GM19395 (cell line): ENCODE results near the gene METTL5.
"Not testable (repeated sequence)": the region's sequence is repeated elsewhere in the genome, so short reads cannot be mapped to it uniquely, and the experiment has no call there.

Experiments used
- ATAC-seq: cut with Tn5 transposase; IDR thresholded peaks from one replicate; pipeline ENCODE4 v1.9.1; 2021; ENCODE audit warnings: mild to moderate bottlenecking, moderate library complexity; ENCODE audit not compliant: unreplicated experiment

METTL5 gene

DNA sequence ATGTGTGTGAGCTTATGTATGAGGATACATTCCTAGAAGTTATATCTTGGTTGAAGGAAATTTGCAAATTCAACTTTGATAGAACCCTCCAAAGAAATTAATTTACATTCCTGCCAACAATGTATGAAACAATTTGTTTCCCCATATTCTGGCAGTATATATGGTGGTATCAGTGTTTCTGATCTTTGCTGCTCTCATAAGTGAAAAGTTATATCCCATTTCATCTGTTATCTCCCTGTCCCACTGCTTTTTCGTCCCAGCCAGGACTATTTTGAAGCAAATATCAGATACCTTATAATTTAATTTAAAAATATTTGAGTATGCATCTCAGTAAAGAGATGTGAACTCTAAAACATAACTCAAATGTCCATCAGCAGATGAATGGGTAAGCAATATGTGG is 9.7 kb upstream of the METTL5 start:
- no peak for ATAC-seq

DNA sequence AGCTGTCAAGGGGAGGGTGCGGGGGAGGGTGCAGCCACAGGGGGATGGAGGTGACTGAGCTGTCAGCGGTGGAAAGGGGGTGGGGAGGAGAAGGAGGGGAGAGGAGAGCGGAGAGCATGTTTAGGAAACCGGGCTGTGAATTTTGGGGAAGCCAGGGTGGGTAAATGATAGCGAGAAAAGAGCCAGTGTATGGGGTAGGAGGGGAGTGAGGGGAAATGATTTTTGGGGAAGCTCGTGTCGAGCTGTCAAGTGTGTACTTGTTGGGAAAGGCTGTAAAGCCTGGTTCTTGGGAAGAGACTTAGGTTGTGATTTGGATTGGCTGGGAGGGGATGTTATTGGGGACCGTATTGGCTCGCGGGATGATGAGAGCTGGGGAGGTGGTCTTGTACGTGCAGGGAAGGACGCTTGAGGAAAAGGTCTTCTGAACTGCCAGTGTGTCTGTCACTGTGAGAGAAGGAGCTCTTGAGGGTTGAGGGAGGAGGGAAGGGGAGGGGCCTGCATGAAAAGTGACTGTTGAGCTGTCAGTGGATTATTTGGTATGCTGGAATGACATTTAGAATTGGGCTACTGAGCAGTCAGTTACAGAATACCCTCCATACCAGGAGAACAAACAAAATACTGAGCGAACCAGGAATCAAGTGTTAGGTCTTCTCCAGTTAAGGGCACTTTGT is 3.6 kb upstream of the METTL5 start:
- ATAC-seq, result peak; percentile 7

DNA sequence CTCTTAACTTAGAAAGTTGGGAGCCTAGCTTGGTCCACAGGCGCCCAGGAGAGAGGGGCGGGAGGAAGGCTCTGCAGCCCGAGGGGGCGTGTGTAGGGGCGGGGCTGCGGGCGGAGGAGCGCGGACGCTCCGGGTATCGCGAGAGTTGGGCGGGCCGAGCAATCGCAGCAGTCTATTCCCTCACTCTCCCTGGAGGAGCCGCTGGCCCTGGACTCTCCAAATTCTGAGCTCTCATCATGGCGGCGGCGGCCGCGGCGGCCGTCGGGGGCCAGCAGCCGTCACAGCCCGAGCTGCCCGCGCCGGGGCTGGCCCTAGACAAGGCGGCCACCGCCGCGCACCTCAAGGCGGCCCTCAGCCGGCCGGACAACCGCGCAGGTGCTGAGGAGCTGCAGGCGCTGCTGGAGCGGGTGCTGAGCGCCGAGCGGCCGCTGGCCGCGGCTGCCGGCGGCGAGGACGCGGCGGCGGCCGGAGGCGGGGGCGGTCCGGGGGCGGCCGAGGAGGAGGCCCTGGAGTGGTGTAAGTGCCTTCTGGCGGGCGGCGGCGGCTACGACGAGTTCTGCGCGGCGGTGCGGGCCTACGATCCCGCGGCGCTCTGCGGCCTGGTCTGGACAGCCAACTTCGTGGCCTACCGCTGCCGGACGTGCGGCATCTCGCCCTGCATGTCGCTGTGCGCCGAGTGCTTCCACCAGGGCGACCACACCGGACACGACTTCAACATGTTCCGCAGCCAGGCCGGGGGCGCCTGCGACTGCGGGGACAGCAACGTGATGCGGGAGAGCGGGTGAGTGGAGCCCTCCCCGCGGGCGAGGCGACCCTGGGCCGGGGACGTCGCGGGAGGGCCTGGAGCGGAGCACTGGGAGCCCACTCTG is 2.8 kb upstream of the METTL5 start, which contains the start of gene UBR3:
Gene UBR3 (plus strand): TSS at position 183 of the 869 bp plus-strand sequence. CDS start 54 bp downstream, at position 237.
- peak; percentile 87 for ATAC-seq

DNA sequence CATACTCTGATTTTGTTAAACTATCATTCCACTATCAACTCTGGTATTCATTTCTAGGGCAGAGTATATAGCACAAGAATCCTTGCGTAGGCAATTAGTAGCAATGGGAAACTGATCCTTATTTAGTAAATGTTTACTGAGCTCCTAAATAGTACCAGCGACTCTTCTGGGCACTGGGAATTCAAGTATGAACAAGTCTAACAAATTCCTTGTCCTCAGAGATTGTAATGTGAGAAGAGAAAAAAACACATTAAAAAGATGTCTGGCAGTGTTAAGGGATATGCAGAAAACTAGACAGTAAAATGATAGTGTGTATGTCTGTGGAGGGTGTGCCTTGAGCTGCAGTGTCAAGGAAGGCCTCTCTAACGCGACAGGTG is 721 bp downstream of the METTL5 start:
- no peak for ATAC-seq

DNA sequence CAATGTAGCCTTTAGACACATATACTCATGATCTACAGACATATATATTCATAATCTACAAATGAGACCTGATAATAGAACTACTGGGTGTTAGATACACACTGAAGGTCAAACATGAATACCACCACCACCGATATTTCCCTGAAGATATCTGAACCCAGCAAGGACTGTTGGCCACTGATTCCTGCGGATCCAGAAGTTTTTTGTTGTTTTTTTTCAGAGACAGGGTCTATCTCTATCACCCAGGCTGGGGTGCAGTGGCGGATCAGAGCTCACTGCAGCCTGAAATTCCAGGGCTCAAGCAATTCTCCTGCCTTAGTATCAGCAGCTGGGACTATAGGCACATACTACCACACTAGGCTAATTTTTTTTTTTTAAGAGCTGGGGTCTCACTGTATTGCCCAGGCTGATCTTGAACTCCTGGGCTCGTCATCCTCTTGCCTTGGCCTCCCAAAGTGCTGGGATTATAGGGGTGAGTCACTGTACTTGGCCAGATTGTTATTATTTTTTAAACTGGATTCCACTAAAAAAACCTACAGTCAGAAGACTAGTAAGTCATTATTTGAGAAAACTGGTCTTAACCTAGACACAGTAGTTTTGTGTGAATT is 1.8 kb downstream of the METTL5 start:
- no peak for ATAC-seq

DNA sequence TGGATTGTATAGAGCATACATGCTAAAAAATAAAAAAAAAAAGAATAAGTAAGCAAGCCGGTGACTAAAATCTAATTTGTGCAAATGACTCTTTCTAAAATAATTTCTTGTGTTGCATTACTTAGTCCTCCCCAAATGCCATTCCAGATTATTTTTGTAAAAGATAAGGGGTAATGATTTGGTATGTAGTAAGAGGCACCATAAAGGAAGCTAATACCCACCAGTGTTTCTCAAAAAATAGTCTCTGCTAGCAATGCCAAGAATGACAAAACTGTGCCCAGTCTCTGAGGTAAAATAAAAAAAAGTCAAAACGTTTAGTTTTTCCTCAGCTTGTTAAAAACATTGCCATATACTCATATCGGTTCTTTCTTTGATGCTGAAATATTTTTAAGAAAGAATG is 2.7 kb downstream of the METTL5 start:
- ATAC-seq, result no peak

DNA sequence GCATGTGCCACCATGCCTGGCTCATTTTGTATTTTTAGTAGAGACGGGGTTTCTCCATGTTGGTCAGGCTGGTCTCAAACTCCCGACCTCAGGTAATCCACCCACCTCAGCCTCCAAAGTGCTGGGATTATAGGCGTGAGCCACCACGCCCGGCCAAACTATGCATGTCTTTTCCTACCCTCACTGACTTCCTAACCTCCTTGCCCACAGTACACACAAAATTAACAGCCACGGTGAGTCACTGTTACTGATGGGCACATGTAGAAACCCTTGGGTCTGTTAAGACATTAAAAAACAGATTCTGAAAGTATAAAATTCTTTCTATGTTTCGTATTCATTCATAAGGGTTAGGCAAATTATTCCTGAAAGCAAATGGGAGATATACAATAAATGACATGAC is 4.6 kb downstream of the METTL5 start:
- not testable (repeated sequence) for ATAC-seq

DNA sequence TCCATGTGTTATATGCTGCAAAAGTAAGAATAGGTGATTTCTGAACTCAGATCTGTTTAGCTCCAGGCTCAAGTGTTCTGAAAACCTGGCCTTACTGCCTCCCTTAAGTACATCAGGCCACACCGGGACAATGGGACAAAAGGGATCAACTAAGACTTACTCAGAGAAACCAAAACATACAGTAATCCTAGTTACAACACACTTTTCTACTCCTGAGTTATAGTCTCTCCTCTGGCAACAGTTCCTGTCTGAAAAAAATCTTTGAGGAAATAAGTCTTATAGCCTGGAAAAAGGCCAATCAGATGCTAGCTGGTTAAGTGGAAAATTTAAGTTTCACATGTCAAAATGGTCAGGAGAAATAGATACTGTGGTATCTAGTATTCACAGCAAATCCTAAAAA is 5.6 kb downstream of the METTL5 start:
- ATAC-seq, result no peak

DNA sequence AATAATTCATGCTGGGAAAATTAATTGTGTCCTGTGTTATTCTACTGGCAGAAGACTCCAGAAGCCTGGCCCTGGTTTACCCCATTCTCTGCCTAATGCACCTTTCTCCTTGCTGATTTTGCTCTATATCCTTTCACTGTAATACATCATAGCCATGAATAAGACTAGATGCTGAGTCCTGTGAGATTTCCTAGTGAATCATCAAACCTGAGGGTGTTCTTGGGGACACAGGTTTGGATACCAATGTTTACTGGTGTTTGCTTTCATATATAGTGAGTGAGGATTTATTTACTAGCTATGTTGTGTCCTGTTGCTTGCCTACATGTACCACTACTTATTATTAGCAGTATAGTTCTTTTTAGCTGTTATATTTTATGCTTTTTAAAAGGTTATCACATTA is 6.5 kb downstream of the METTL5 start:
- no peak for ATAC-seq

DNA sequence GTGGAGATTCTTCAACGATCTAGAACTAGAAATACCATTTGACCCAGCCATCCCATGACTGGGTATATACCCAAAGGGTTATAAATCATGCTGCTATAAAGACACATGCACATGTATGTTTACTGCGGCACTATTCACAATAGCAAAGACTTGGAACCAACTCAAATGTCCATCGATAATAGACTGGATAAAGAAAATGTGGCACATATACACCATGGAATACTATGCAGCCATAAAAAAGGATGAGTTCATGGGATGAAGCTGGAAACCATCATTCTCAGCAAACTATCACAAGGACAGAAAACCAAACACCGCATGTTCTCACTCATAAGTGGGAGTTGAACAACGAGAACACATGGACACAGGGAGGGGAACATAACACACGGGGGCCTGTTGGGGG is 7.3 kb downstream of the METTL5 start:
- ATAC-seq, result not testable (repeated sequence)

DNA sequence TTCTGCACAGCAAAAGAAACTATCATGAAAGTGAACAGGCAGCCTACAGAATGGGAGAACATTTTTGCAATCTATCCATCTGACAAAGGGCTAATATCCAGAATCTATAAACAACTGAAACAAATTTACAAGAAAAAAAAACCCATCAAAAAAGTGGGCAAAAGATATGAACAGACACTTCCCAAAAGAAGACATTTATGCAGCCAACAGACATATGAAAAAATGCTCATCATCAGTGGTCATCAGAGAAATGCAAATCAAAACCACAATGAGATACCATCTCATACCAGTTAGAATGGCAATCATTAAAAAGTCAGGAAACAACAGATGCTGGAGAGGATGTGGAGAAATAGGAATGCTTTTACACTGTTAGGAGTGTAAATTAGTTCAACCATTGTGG is 7.7 kb downstream of the METTL5 start:
- ATAC-seq, result not testable (repeated sequence)

DNA sequence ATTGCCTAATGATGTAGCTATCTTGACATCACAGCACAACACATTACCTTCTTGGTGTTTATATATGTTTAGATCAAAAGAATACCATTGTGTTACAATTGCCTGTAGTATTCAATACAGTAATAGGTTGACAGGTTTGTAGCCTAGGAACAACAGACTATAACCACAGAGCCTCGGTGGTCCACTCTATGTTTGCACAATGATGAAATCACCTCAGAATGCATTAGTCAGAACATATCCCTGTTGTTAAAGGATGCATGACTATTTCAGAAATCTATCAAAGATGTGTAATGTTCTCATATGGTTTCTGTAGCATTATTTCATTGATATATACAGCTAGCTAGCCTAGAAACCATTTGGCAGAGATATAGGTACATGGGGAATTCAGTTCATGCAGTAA is 8.9 kb downstream of the METTL5 start:
- ATAC-seq, result no peak

DNA sequence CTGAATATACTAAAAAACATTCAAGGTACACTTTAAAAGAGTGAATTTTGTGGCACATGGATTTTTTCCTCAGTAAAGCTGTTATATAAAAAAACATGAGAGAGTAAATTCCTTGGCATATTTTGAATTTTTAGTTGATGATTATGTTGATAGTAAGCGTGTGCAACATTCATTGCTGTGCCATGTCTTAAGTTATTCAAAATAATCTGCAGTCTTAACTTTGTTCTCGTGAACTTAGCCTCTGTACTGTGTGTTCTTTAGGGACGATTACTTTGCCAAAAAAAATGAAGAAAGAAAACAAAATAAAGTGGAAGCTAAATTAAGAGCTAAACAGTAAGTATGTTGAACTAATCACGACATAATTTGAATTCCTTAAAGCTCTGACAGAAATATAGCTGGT is 16.5 kb downstream of the METTL5 start:
- ATAC-seq, result no peak

DNA sequence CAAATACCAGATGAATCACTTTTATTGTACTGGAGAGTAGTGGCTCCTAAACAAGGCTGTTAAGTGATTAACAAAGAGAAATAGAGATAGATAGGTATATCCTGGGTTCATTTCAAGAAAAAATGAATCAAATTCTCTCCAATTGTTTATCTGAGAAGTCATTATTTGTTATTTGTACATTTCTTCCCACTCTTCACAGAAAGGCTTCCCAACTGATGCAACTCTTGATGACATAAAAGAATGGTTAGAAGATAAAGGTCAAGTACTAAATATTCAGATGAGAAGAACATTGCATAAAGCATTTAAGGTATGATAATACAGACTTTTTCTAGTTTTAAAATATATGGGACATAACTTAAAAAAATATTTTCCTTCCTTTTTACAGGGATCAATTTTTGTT is 18.1 kb downstream of the METTL5 start:
- no peak for ATAC-seq

DNA sequence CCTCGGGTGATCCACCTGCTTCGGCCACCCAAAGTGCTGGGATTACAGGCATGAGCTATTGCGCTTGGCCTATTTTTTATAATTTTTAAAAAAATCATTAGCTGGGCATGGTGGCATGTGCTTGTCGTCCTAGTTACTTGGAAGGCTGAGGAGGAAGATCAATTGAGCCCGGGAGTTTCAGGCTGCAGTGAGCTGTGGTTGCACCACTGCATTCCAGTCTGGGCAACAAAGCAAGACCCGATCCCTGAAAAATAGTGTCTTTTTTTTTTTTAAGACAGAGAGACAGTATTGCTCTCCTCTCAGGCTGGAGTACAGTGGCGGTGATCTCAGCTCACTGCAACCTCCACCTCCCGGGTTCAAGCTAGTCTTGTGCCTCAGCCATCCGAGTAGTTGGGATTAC is 21.2 kb downstream of the METTL5 start:
- no peak for ATAC-seq

DNA sequence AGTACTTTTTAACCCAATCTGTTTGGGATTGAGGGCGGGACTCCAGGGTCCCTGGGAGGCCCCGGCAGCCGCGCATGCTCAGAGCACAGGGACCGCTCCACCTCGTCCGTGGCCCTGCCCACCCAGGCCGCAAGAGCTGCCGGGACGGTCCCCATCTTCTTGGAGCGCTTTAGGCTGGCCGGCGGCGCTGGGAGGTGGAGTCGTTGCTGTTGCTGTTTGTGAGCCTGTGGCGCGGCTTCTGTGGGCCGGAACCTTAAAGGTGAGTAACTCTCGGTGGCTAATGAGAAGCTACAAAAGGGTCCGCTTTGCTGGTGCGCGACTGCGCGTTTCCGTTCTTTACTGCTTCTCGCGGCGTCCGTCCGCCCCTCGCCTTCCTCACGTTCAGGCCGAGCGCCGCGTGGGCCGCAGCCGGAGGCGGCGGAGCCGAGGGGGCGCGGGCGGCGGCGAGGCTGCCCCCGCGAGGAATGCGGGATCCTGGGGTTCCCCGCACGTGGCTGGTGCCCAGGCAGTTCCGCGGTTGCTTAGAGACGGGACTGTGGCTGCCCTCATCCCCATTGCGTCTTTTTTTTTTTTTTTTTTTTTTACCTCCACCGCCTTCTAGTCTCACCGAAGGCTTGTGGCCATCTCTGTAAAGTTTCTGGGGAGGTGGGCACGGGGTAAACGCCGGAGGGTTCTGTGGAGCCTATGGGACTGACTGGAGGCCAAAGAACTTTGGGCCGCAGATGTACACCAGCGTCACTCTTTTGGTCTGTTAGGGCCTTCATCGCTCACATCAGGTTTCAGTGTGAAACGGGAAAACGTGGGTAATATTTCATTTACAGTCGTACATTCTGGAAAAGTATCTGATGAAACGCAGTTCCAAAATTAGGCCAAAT is 25.8 kb downstream of the METTL5 start, which contains the start of gene SSB:
Gene SSB (plus strand): TSS at position 154 of the 875 bp plus-strand sequence. CDS start 2,090 bp downstream, outside the sequence.
- ATAC-seq, result peak; percentile 97

DNA sequence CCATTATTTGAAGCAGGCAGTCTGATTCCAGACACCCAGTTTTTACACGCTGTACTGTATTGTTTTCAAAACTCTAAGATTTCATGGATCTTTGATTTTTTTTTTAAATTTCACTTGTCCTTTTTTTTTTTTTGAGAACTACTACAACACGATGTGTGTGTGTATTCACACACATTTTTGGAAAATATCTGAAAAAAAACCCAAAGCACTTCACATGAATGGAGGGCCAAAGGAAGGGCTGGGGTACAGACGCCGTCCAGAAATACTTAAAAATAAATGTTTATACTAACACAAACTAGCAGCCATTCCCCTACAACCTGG is 26.3 kb downstream of the METTL5 start:
- ATAC-seq, result peak; percentile 17

DNA sequence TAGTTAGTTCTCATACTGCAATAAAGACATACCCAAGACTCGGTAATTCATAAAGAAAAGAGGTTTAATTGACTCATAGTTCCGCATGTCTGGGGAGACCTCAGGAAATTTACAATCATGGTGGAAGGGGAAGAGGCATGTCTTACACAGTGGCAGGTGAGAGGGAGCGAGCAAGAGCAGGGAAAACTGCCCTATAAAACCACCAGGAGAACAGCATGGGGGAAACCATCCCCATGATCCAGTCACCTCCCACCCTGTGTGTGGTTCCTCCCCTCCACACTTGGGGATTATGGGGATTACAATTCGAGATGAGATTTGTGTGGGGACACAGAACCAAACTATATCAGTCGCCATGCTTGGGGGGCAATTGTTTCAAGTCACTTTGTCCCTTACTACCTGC is 27.1 kb downstream of the METTL5 start:
- ATAC-seq, result no peak

DNA sequence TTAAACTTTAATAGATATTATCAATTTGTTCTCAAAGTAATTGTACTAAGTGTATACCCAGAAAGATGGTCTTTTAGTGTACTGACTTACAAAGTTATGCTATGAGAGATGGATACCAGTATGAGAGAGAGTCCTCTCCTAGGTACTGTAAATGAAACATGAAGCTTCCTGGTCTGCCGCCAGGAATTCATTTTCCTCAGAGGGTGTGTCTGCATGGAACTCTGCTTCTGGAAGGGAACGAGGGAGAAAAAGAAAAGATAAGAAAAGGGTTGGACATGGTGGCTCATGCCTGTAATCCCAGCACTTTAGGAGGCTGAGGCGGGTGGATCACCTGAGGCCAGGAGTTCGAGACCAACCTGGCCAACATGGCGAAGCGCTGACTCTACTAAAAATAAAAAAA is 28.3 kb downstream of the METTL5 start:
- ATAC-seq, result no peak

DNA sequence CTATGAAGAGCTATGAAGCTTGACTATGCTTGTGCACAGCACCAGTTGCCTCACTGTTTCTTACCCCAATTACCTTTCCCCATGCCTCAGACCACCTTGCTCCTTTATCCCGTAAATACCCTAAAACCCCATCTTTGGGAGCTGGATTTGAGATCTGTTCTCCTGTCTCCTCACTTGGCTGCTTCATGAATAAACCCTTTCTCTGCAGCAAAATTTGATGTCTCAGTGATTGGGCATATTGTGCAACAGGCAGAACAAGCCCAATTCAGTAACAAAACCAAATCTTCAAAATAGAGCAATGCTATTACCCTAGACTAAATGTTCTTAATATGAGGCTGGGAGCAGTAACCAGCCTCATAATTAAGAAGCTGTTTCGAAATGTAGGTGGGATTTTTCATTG is 29.5 kb downstream of the METTL5 start:
- no peak for ATAC-seq

DNA sequence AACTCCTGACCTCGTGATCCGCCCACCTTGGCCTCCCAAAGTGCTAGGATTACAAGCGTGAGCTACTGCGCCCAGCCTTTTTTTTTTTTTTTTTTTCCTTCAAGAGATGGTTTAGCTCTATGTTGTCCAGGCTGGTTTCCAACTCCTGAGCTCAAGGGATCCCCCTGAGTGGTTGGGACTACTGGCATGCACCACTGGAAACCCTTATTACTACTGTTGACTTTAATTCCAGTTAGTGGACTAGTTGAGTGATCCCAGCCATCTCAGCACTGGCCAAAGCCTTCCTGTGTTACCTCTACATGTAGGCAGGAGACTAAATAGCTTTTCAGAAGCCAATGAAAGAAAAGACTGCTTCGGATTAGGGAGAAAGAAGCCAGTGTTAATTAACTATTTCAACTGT is 34.1 kb downstream of the METTL5 start:
- no peak for ATAC-seq
